Measurements from ENCODE around the gene PBX4.

PBX4 gene

DNA sequence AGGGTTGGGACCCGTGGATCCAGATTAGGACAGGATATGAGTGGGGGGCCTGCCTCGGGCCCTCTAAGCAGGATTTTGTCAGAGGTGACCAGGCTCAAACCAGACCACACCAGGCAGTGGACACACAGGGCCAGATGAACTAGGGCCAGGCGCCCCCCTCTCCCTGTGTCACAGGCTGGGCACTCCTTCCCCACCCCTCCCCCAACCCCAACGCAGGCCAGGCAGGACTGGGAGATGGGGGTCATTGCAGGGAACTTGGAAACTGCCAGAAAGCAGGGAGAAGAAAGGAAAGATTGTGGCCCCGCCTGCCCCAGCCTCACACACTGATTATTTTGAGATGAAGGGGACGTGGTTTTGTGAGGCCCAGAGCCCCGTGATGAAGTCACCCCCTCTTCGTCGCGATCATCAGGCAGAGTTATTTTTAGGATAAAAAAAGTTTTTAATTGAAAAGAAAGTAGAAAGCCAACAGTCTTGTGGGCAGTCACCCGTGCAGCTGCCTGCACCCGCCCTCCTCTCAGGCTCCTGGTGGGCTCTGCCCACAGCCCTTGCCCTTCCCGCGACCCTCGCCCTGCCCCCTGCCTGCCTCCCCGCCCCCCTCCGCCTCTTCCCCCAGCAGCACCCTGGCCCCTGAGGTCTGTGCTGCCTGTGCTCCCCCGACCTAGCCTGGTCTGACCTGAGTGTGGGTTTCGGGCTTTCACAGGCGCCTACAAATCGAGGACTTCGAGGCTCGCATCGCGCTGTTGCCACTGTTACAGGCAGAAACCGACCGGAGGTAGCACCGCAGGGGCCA is 91.7 kb downstream of the PBX4 start:
- no peak for DNase-seq (ENCODE audit: low spot score)

GRCh38 chr19:19525611-19526380 is 92.7 kb downstream of the PBX4 start:
- no peak for DNase-seq (ENCODE audit: low spot score)

GRCh38 chr19:19524053-19524452 is 94.4 kb downstream of the PBX4 start:
- DNase-seq (ENCODE audit: low spot score) = no peak

GRCh38 chr19:19523177-19523576 is 95.3 kb downstream of the PBX4 start:
- DNase-seq (ENCODE audit: low spot score) = no peak

DNA sequence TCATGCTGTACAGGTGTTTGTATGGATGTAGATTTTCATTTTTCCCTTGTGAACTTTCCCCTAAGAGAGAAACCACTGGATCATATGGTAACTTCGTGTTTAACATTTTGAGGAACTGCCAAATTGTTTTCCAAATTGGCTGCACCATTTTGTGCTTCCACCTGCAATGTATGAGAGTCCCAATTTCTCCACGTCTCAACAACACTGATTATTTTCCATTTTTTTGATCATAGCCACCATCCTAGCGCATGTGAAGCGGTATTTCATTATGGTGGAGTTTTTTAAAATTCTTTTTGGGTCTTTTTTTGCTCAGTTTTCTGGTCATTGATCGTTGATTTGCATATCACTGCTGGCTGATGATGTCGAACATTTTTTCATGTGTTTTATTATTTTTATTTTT is 97.5 kb downstream of the PBX4 start:
- DNase-seq (ENCODE audit: low spot score) = no peak

GRCh38 chr19:19517235-19517619 is 101.3 kb downstream of the PBX4 start:
- DNase-seq (ENCODE audit: low spot score) = no peak

GRCh38 chr19:19515642-19516519 is 102.6 kb downstream of the PBX4 start, which contains the start of gene NDUFA13:
Gene NDUFA13, plus strand, starts transcription at chr19:19516225. Its CDS starts 14 bp downstream, at chr19:19516239.
- DNase-seq (ENCODE audit: low spot score) = peak; percentile 93

GRCh38 chr19:19514881-19515641 is 103.4 kb downstream of the PBX4 start, which contains the start of gene TSSK6:
Gene TSSK6, minus strand, starts transcription at chr19:19515548. Its CDS starts 121 bp downstream, at chr19:19515427.
- DNase-seq (ENCODE audit: low spot score) = no peak

GRCh38 chr19:19514215-19514657 is 104.3 kb downstream of the PBX4 start:
- no peak for DNase-seq (ENCODE audit: low spot score)

GRCh38 chr19:19513682-19514081 is 104.8 kb downstream of the PBX4 start:
- DNase-seq (ENCODE audit: low spot score) = no peak

Data from kidney tubule cell (primary cell).